NCI-H2227 (cell line): ENCODE data around the gene DCP1B.
A peak's percentile ranks its signal among the peaks of the same experiment; 100 is the strongest.

Experiments used
- DNase-seq: peaks from one replicate; lab custom pipeline; 2025; ENCODE audit not compliant: unreplicated experiment; lab: John Stamatoyannopoulos, UW

Gene DCP1B

GRCh38 chr12:2017546-2018337 lies 13.5 kb upstream of the DCP1B start:
- peak; percentile 7 for DNase-seq

- no peak for DNase-seq
Measured at GRCh38 chr12:2016862-2017545, 12.7 kb upstream of the DCP1B start.

DNA sequence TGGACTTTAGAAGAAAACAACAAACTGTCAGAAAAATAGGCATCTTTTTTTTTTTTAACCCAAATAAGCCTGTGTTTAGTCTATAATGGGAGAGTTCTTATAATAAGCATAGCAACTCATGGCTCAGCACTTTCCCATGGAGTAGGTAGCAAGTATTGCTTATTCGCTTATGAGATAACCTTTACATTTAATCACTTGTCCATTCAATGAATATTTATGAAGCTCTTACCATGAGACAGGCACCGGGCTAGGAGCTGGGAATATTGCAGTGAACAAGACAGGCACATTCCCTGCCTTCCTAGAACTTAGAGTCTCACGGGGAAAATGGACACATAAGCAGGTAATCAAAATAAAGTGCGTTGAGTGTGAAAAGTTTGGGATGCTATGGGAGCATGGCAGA lies 10.0 kb upstream of the DCP1B start:
- no peak for DNase-seq

- DNase-seq: peak; percentile 3
Measured at GRCh38 chr12:2013527-2014223, 9.4 kb upstream of the DCP1B start.

GRCh38 chr12:2013086-2013485 lies 8.8 kb upstream of the DCP1B start:
- DNase-seq: no peak

DNA sequence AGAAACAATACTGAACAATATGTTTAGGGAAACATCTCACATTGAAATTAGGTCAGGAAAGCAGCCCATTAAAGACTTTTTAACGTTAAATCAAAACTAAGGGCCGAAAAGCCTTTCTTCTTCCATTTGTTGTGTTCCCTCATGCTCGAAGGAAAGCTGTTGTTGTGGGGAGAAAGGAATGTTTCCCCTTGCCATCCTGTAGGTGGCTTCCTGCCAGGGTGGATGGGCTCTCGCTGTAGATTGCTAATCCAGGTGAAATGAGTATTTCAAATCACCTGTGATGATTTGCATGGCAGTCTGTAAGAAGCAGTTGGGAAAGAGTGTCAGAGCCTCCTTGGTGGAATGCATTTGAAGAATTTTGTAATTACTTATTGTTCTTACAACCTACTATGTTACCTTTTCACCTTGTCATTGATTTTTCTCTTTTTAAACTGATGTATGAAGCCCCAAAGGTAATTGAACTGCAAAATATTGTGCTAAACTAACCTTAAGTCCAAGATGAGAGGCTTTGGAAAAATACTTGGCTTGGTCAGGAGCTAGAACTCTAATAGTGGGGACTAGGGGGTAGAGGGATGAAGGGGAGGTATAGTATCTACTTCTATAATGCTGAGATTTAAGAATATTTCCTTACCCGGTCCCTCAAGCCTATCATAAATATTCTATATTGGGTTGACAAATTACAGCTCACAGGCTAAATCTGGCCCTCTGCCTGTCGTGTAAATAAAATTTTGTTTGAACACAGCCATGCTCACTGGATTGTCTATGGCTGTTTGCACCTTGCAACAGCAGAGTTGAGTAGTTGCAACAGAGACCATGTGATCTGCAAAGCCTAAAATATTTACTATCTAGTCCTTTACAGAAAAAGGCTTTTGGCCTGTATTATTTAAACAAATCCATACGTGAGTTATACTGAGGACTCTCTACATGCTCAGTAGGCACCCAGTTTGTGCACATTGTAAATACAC lies 7.7 kb upstream of the DCP1B start:
- no peak for DNase-seq

DNA sequence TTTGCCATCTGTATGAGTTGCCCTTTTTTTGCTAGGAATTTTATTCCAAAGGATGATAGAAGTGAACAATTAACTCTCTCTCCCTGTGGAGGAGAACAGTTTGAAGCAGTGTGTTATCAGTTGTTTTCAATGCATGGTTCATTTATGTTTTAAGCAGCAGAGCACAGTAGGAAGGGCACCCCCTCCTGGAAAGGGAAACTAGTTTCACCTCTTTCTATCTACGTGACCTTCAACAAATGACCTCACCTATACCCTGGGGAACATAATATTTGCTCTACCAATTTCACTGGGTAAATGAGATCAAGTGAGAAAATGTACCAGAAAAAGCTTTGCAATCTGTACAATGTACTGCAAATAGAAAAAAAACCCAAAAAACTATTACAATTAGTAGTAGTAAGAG lies 5.4 kb upstream of the DCP1B start:
- no peak for DNase-seq

GRCh38 chr12:2008677-2009076 lies 4.4 kb upstream of the DCP1B start:
- no peak for DNase-seq

DNA sequence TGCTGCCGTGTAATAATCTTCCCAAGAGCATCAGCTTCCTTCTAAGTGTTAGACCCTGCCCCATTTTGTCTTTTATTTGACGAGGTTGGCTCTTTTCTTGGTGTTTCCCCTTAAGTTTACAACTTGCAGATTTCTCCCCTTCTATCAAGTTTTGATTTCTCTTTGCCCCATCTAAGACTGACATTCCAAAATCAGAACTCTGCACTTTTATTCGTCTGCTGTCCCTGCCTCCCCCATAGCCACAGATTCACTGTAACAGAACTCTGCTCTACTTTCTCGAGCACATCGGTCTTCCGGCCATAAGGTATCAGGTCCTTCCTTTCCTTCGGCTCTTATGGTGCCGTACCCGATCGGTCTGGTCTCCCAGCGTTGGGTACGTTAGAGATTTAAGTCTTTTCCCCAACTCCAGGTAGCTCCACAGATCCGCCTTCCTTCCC lies 563 bp downstream of the DCP1B start:
- DNase-seq: no peak

DNA sequence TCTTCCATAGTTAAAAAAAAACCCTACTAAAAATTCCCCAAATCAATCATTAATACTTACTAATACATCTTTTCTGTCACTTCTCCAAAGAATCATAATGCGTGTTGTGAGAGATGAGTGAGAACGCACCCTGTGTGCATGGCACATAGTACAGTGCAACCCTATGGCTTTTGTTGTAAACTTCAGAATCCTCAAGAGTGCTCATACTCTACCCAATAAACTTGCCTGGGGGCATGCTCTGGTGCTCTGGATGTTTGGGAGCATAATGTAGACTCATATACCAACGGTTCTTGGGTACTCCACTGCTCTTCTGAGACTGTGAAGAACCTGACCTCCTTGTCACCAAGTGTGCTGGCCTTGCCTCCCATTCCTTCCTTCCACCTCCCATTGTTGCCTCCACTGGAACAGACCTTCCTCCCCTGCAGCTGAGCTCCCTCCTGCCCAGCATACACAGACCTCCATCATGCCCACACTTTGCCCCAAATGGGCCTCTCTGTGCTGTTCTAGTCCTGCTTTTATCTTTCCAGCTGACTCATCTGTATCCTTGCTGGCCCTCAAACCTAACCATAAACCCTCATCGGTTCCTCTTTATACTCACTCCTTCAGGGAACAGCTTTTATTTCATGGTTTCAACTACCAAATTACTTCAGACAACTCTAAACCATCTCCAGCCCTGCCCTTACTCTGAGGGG lies 8.9 kb downstream of the DCP1B start:
- no peak for DNase-seq

GRCh38 chr12:1994429-1995143 lies 9.7 kb downstream of the DCP1B start:
- DNase-seq: no peak

DNA sequence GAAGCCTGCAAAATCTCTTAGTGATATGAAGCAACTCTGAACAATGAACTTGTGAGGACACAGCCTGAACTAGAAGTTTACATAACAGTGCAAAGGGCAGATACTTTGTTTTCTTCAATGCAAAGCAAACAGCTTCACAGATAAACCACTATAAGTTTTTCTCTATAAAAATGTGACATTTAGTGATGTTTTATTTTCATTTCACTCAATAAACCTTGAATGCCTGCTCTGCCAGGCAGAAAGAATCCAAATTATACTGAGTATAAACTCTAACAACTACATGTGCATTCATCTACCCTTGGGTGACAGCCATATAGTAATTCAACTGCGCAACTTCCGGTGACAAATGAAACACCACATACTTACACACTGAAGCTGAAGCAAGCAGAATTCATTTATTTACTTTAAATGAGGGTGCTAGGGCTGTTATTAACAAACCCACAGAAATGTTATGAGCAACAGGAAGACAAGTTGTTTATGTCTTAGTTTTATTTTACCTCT lies 10.3 kb downstream of the DCP1B start:
- no peak for DNase-seq

GRCh38 chr12:1993341-1993740 lies 10.9 kb downstream of the DCP1B start:
- DNase-seq: no peak

- no peak for DNase-seq
Measured at GRCh38 chr12:1992732-1993131, 11.5 kb downstream of the DCP1B start.

DNA sequence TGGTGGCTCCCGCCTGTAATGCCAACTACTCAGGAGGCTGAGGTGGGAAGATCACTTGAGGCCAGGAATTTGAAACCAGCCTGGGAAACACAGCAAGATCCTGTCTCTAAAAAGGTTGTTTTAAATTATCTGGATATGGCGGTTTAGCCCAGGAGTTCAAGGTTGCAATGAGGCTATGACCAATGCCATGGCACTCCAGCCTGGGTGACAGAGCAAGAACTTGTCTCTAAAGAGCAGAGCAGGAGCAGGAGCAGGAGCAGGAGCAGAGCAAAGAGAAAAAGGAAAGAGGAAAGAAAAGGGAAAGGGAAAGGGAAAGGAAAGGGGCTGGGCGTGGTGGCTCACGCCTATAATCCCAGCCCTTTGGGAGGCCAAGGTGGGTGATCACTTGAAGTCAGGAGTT lies 15.1 kb downstream of the DCP1B start:
- DNase-seq: no peak

- no peak for DNase-seq
Measured at GRCh38 chr12:1984759-1985158, 19.5 kb downstream of the DCP1B start.

GRCh38 chr12:1980282-1980681 lies 24.0 kb downstream of the DCP1B start:
- DNase-seq: no peak

GRCh38 chr12:1978078-1978862 lies 26.0 kb downstream of the DCP1B start:
- DNase-seq: no peak

- DNase-seq: no peak
Measured at GRCh38 chr12:1977588-1977987, 26.7 kb downstream of the DCP1B start.
